ENCODE data around the gene CPNE5. TPM values are rescaled to one million over a fixed set of nuclear protein-coding genes. Genes with fewer than 3 reads are reported as not detected.

The CPNE5 gene
- total and polyA plus RNA-seq, 9 of the 15 experiments (the other 6 are each of a cell fraction or from before 2014, with no cell fraction given): 0.14 to 1.0 (median 0.46) TPM; not detected in 2

DNA sequence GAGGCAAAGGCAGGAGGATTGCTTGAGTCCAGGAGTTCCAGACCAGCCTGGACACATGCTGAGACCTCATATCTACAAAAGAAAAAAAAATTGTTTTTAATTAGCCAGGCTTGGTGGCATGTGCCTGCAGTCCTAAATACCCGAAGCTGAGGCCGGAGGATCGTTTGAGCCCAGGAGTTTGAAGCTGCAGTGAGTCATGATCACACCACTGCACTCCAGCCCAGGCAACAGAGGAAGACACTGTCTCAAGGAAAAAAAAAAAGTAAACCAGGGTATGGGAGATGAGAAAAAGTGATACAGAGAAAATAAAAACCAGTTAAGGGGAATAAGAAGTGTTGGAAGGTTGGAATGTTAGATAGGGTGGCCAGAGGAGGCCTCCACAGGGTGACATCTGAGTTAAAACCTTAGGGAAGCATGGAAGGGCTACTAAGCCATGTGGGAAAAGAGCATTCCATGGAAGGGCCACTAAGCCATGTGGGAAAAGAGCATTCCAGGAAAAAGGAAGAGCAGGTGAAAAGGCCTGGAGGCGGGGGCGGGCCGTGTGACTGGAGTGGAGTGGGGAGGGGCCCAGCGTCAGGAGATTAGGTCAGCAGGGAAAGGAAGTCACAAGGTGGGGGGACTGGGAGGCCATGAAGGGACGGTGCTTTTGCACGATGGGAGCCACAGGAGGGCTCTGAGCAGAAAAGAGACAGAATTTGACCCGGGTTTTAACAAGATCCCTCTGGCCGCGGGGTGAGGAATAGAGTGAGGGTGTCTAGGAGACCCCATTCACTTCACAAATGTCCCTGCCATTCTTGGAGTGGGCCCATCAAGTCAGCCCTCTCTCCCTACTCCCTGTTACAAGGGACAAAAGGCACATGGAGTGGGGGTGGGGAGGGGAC lies 18.3 kb downstream of the CPNE5 start (continued):
- TF ChIP-seq, protein P1, sequence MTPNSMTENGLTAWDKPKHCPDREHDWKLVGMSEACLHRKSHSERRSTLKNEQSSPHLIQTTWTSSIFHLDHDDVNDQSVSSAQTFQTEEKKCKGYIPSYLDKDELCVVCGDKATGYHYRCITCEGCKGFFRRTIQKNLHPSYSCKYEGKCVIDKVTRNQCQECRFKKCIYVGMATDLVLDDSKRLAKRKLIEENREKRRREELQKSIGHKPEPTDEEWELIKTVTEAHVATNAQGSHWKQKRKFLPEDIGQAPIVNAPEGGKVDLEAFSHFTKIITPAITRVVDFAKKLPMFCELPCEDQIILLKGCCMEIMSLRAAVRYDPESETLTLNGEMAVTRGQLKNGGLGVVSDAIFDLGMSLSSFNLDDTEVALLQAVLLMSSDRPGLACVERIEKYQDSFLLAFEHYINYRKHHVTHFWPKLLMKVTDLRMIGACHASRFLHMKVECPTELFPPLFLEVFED (CRISPR knock-in tag; conservative IDR thresholded peaks at IDR 0.05): no peak
- TF ChIP-seq ZC3H4 (CRISPR knock-in tag; IDR thresholded peaks at IDR 0.05; ENCODE audit: borderline replicate concordance): no peak
- TF ChIP-seq, protein P2, sequence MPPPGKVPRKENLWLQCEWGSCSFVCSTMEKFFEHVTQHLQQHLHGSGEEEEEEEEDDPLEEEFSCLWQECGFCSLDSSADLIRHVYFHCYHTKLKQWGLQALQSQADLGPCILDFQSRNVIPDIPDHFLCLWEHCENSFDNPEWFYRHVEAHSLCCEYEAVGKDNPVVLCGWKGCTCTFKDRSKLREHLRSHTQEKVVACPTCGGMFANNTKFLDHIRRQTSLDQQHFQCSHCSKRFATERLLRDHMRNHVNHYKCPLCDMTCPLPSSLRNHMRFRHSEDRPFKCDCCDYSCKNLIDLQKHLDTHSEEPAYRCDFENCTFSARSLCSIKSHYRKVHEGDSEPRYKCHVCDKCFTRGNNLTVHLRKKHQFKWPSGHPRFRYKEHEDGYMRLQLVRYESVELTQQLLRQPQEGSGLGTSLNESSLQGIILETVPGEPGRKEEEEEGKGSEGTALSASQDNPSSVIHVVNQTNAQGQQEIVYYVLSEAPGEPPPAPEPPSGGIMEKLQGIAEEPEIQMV (tag; conservative IDR thresholded peaks at IDR 0.05; ENCODE audit: low read depth): peak; percentile 75
- TF ChIP-seq CBX2 (IDR thresholded peaks at IDR 0.05; ENCODE audit: insufficient read depth, low read length, poor library complexity, severe bottlenecking): no peak
- no peak for TF ChIP-seq ZNF277 (CRISPR knock-in tag; IDR thresholded peaks at IDR 0.05; ENCODE audit: borderline replicate concordance)
- TF ChIP-seq SRSF3 (IDR thresholded peaks at IDR 0.05; ENCODE audit: insufficient read depth, low read length): no peak
- peak; percentile 50; the same call in 1 of the 2 replicates for TF ChIP-seq HEY1 (CRISPR knock-in tag; IDR thresholded peaks at IDR 0.05; ENCODE audit: borderline replicate concordance)
- no peak for TF ChIP-seq TCF7L2 (IDR thresholded peaks at IDR 0.05; ENCODE audit: low read depth, low read length)
- TF ChIP-seq, protein P3, sequence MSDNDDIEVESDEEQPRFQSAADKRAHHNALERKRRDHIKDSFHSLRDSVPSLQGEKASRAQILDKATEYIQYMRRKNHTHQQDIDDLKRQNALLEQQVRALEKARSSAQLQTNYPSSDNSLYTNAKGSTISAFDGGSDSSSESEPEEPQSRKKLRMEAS (CRISPR knock-in tag; IDR thresholded peaks at IDR 0.05): peak; percentile 14; the same call in 1 of the 2 replicates
- TF ChIP-seq NFYB (IDR thresholded peaks at IDR 0.05; ENCODE audit: extremely low read depth, insufficient read length): no peak
- no peak for TF ChIP-seq ARID4B (CRISPR knock-in tag; IDR thresholded peaks at IDR 0.05)
- TF ChIP-seq PCBP2 (IDR thresholded peaks at IDR 0.05; ENCODE audit: low read depth, low read length, poor library complexity, severe bottlenecking): no peak
- TF ChIP-seq ETV1 (tag; conservative IDR thresholded peaks at IDR 0.05; ENCODE audit: low read depth): no peak; the same call in none of the 2 replicates
- TF ChIP-seq, protein P4, sequence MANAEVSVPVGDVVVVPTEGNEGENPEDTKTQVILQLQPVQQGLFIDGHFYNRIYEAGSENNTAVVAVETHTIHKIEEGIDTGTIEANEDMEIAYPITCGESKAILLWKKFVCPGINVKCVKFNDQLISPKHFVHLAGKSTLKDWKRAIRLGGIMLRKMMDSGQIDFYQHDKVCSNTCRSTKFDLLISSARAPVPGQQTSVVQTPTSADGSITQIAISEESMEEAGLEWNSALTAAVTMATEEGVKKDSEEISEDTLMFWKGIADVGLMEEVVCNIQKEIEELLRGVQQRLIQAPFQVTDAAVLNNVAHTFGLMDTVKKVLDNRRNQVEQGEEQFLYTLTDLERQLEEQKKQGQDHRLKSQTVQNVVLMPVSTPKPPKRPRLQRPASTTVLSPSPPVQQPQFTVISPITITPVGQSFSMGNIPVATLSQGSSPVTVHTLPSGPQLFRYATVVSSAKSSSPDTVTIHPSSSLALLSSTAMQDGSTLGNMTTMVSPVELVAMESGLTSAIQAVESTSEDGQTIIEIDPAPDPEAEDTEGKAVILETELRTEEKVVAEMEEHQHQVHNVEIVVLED (CRISPR knock-in tag; IDR thresholded peaks at IDR 0.05): no peak; the same call in 1 of the 2 replicates
